ENCODE results near the gene CABP4.
"Not testable (repeated sequence)": the region's sequence is repeated elsewhere in the genome, so short reads cannot be mapped to it uniquely, and the experiment has no call there.

The CABP4 gene

DNA sequence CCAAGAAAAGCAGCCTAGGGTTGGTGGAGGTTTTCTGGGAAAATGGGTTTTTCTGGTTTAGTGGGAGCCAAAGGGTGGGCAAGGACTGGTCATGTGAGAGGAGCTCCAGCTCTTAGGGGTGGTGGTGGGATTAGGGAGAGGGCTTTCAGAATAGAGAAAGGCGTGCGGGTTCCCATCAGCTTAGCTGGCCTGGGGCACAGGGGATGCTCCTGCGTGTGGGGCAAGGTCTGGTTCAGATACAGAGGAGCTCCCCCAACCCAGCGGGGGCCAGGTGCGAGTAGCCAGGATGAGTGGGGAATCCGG is 13.3 kb downstream of the CABP4 start:
- no peak for DNase-seq (ENCODE audit: extremely low read depth, insufficient read length)
- Histone ChIP-seq H3K4me3 (replicated peaks; ENCODE audit: low read depth, low read length) (peak overlapping the region; percentile 88), H3K27me3 (replicated peaks; ENCODE audit: control insufficient read depth, insufficient read depth, low read length) (no peaks in the 10 kb centered on the region), H3K36me3 (ENCODE audit: control insufficient read depth, insufficient read depth, low read length) (no peaks in the 10 kb centered on the region; the same call in 1 of the 2 replicates)
- TF ChIP-seq, protein P1, sequence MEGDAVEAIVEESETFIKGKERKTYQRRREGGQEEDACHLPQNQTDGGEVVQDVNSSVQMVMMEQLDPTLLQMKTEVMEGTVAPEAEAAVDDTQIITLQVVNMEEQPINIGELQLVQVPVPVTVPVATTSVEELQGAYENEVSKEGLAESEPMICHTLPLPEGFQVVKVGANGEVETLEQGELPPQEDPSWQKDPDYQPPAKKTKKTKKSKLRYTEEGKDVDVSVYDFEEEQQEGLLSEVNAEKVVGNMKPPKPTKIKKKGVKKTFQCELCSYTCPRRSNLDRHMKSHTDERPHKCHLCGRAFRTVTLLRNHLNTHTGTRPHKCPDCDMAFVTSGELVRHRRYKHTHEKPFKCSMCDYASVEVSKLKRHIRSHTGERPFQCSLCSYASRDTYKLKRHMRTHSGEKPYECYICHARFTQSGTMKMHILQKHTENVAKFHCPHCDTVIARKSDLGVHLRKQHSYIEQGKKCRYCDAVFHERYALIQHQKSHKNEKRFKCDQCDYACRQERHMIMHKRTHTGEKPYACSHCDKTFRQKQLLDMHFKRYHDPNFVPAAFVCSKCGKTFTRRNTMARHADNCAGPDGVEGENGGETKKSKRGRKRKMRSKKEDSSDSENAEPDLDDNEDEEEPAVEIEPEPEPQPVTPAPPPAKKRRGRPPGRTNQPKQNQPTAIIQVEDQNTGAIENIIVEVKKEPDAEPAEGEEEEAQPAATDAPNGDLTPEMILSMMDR (IDR thresholded peaks at IDR 0.05; ENCODE audit: insufficient read depth, low read length, poor library complexity, severe bottlenecking): no peak

DNA sequence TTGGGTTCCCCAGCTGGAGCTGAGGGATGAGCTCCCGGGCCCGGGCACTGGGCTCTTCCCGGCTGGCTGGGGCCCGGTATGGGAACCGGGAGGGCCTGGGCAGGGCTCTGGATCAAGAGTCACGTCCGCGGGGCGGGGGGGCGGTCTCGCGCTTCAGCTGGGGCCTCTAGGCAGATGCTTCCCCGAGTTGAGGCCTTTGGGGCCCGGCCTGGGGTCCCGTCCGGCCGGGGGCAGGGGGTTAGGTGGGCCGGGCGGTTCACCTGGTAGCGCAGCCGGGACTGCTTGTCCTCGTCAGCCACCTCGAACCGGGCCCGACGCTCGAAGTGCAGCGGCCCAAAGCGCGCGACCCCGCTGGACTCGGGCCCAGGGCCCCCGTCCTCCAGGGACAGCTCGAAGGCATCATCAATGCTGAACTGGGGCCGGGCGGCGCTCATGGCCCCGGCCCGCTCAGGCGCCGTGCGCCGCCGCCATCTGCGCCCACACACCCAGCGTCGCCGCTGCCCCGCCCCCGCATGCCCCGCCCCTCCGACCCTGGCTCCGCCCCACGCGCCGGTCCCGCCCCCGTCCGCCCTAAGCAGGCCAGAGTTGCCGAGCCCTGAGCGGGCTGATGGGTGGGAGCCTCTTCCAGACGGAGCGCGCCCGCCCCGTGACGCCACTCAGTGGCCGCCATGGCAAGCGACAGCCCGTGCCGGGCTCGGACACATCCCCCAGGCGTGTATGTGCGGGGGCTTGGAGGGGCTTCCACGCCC is 13.8 kb downstream of the CABP4 start, which contains the start of gene TMEM134:
TMEM134 (minus strand) TSS at position 493 of the 749 bp plus-strand sequence; CDS start at position 434, 59 bp downstream.
- peak; percentile 91 for DNase-seq (ENCODE audit: extremely low read depth, insufficient read length)
- H3K27me3 ChIP-seq (replicated peaks; ENCODE audit: control insufficient read depth, insufficient read depth, low read length): no peaks in the 10 kb centered on the region
- TF ChIP-seq, protein P1 (IDR thresholded peaks at IDR 0.05; ENCODE audit: insufficient read depth, low read length, poor library complexity, severe bottlenecking): peak; percentile 70
- peak within 1 kb of the TSS; percentile 88 for H3K4me3 ChIP-seq (replicated peaks; ENCODE audit: low read depth, low read length)
- H3K36me3 ChIP-seq (ENCODE audit: control insufficient read depth, insufficient read depth, low read length): no peaks in the 10 kb centered on the region; the same call in 1 of the 2 replicates

DNA sequence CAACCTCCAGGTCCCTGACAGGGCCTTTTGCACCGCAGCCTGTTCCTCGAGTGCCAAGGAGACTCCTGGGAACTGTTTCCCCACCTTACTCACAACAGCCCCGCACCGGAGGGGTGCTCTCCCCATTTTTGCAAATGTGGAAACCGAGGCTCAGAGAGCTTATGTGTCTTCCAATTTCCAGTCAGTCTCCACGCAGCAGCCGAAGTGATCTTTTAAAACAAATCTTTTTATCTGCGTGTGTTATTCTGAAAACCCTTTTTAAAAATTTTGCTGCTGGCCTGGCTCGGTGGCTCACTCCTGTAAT is 14.3 kb downstream of the CABP4 start:
- no peaks in the 10 kb centered on the region for H3K27me3 ChIP-seq (replicated peaks; ENCODE audit: control insufficient read depth, insufficient read depth, low read length)
- H3K4me3 ChIP-seq (replicated peaks; ENCODE audit: low read depth, low read length): peak overlapping the region; percentile 71
- TF ChIP-seq, protein P1 (IDR thresholded peaks at IDR 0.05; ENCODE audit: insufficient read depth, low read length, poor library complexity, severe bottlenecking): no peak
- DNase-seq (ENCODE audit: extremely low read depth, insufficient read length): no peak
- no peaks in the 10 kb centered on the region; the same call in 1 of the 2 replicates for H3K36me3 ChIP-seq (ENCODE audit: control insufficient read depth, insufficient read depth, low read length)

GRCh38 chr11:67470337-67471002 is 15.3 kb downstream of the CABP4 start:
- H3K27me3 ChIP-seq (replicated peaks; ENCODE audit: control insufficient read depth, insufficient read depth, low read length): no peaks in the 10 kb centered on the region
- H3K4me3 ChIP-seq (replicated peaks; ENCODE audit: low read depth, low read length): no peak overlapping the region
- H3K36me3 ChIP-seq (ENCODE audit: control insufficient read depth, insufficient read depth, low read length): no peaks in the 10 kb centered on the region; the same call in 1 of the 2 replicates
- TF ChIP-seq, protein P1 (IDR thresholded peaks at IDR 0.05; ENCODE audit: insufficient read depth, low read length, poor library complexity, severe bottlenecking): no peak
- peak; percentile 23 for DNase-seq (ENCODE audit: extremely low read depth, insufficient read length)

DNA sequence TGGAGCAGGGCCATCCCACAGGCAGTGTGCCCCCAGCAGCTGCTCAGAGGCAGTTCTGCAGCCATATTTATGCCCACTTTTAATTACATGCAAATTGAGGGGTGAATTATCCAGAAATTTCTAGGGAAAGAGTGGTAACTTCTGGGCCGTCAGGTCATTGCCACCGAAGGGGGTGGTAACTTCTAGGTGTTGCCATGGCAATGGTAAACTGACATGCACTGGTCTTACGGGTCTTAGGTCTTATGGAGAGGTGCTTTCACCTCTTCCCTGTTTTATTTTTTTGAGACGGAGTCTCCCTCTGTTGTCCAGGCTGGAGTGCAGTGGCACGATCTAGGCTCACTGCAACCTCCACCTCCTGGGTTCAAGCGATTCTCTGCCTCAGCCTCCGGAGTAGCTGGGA is 17.7 kb downstream of the CABP4 start:
- H3K36me3 ChIP-seq (ENCODE audit: control insufficient read depth, insufficient read depth, low read length): no peaks in the 10 kb centered on the region
- H3K27me3 ChIP-seq (replicated peaks; ENCODE audit: control insufficient read depth, insufficient read depth, low read length): no peaks in the 10 kb centered on the region
- no peak for DNase-seq (ENCODE audit: extremely low read depth, insufficient read length)
- TF ChIP-seq, protein P1 (IDR thresholded peaks at IDR 0.05; ENCODE audit: insufficient read depth, low read length, poor library complexity, severe bottlenecking): no peak
- H3K4me3 ChIP-seq (replicated peaks; ENCODE audit: low read depth, low read length): no peak overlapping the region

- not testable (repeated sequence) for DNase-seq (ENCODE audit: extremely low read depth, insufficient read length); H3K4me3 ChIP-seq (replicated peaks; ENCODE audit: low read depth, low read length)
These were observed 21.5 kb downstream of the CABP4 start for GRCh38 chr11:67476692-67477091.

GRCh38 chr11:67477344-67478050 is 22.3 kb downstream of the CABP4 start:
- DNase-seq (ENCODE audit: extremely low read depth, insufficient read length); H3K36me3 ChIP-seq (ENCODE audit: control insufficient read depth, insufficient read depth, low read length); H3K27me3 ChIP-seq (replicated peaks; ENCODE audit: control insufficient read depth, insufficient read depth, low read length); H3K4me3 ChIP-seq (replicated peaks; ENCODE audit: low read depth, low read length): not testable (repeated sequence)

More at GRCh38 chr11:67476692-67477091, 21.5 kb downstream of the CABP4 start:
- not testable (repeated sequence) for H3K27me3 ChIP-seq (replicated peaks; ENCODE audit: control insufficient read depth, insufficient read depth, low read length); H3K36me3 ChIP-seq (ENCODE audit: control insufficient read depth, insufficient read depth, low read length)

Data from GM06990 (cell line).